Epithelial cell of prostate (primary cell): ENCODE results near the gene SGK2.

ENCODE experiments used
- DNase-seq: peaks from one replicate; pipeline ENCODE4 v3.0.0-alpha.2; 2011; ENCODE audit warnings: low read depth, low spot score
- H3K27ac ChIP-seq: fragments of 450-650 bp; 2 replicates; pipeline ENCODE4 v1.5.1; 2017; ENCODE audit warnings: mild to moderate bottlenecking

Gene SGK2

GRCh38 chr20:43535370-43536004 is 23.3 kb upstream of the SGK2 start:
- no peak for DNase-seq
- no peak overlapping the region for H3K27ac ChIP-seq

GRCh38 chr20:43536041-43536816 is 22.6 kb upstream of the SGK2 start:
- DNase-seq: no peak
- no peak overlapping the region for H3K27ac ChIP-seq

- H3K27ac ChIP-seq: no peak overlapping the region
- no peak for DNase-seq
Measured at GRCh38 chr20:43536817-43537440, 21.9 kb upstream of the SGK2 start.

- no peak overlapping the region for H3K27ac ChIP-seq
Measured at GRCh38 chr20:43537921-43538877, 20.6 kb upstream of the SGK2 start.

GRCh38 chr20:43538878-43539700 is 19.7 kb upstream of the SGK2 start:
- no peak overlapping the region for H3K27ac ChIP-seq
- no peak for DNase-seq

More at GRCh38 chr20:43537921-43538877, 20.6 kb upstream of the SGK2 start:
- no peak for DNase-seq

GRCh38 chr20:43539975-43540672 is 18.7 kb upstream of the SGK2 start:
- H3K27ac ChIP-seq: no peak overlapping the region
- no peak for DNase-seq

GRCh38 chr20:43540673-43541060 is 18.2 kb upstream of the SGK2 start:
- no peak for DNase-seq
- no peak overlapping the region for H3K27ac ChIP-seq

- H3K27ac ChIP-seq: no peak overlapping the region
- DNase-seq: peak; percentile 60
Measured at GRCh38 chr20:43541214-43541613, 17.6 kb upstream of the SGK2 start.

GRCh38 chr20:43542161-43542560 is 16.7 kb upstream of the SGK2 start:
- H3K27ac ChIP-seq: no peak overlapping the region
- no peak for DNase-seq

- DNase-seq: no peak
Measured at GRCh38 chr20:43542674-43543073, 16.2 kb upstream of the SGK2 start.

GRCh38 chr20:43543138-43543537 is 15.7 kb upstream of the SGK2 start:
- DNase-seq: peak; percentile 68
- H3K27ac ChIP-seq: no peak overlapping the region

More at GRCh38 chr20:43542674-43543073, 16.2 kb upstream of the SGK2 start:
- H3K27ac ChIP-seq: no peak overlapping the region

GRCh38 chr20:43544501-43544900 is 14.3 kb upstream of the SGK2 start:
- no peak for DNase-seq
- no peak overlapping the region for H3K27ac ChIP-seq

GRCh38 chr20:43545837-43546578 is 12.8 kb upstream of the SGK2 start:
- no peak overlapping the region for H3K27ac ChIP-seq
- DNase-seq: no peak

GRCh38 chr20:43548273-43548880 is 10.4 kb upstream of the SGK2 start:
- no peak for DNase-seq
- H3K27ac ChIP-seq: no peak overlapping the region

GRCh38 chr20:43549416-43550065 is 9.3 kb upstream of the SGK2 start:
- DNase-seq: no peak

GRCh38 chr20:43550456-43550855 is 8.4 kb upstream of the SGK2 start:
- DNase-seq: no peak
- H3K27ac ChIP-seq: no peak overlapping the region

More at GRCh38 chr20:43549416-43550065, 9.3 kb upstream of the SGK2 start:
- H3K27ac ChIP-seq: no peak overlapping the region

- DNase-seq: no peak
- H3K27ac ChIP-seq: no peak overlapping the region
Measured at GRCh38 chr20:43554369-43554768, 4.5 kb upstream of the SGK2 start.
